SK-N-SH treated with all-trans-retinoic acid at 6 μM for 48 hours (cell line): ENCODE results near the gene EIF3B.
A peak's percentile ranks its signal among the peaks of the same experiment; 100 is the strongest.

Source experiments
- ATAC-seq: fragments of 200-7000 bp; cut with Tn5 transposase; 3 replicates; pipeline ENCODE4 v1.9.1; 2020; ENCODE audit warnings: mild to moderate bottlenecking, moderate library complexity
- ARNTL ChIP-seq: fragments of 450-650 bp; formaldehyde crosslinking; IDR thresholded peaks from 2 replicates; pipeline ENCODE4 v1.5.0; 2020; ENCODE audit warnings: low read depth, mild to moderate bottlenecking, moderate library complexity, borderline replicate concordance
- BACH2 ChIP-seq: fragments of 250-450 bp; sonication (Bioruptor Pico); IDR thresholded peaks from 2 replicates; pipeline ENCODE4 v1.9.0; 2021; ENCODE audit warnings: mild to moderate bottlenecking, borderline replicate concordance
- CREB5 ChIP-seq: fragments of 250-450 bp; sonication (Bioruptor Pico); IDR thresholded peaks from 2 replicates; pipeline ENCODE4 v1.5.1; 2020; ENCODE audit warnings: low read depth, mild to moderate bottlenecking, moderate library complexity
- ESRRG ChIP-seq: fragments of 250-450 bp; sonication (Bioruptor Pico); IDR thresholded peaks from 2 replicates; pipeline ENCODE4 v1.6.1; 2021; ENCODE audit warnings: mild to moderate bottlenecking
- GLIS3 ChIP-seq: fragments of 250-450 bp; sonication (Bioruptor Pico); IDR thresholded peaks from 2 replicates; pipeline ENCODE4 v1.5.0; 2020; ENCODE audit warnings: mild to moderate bottlenecking, moderate library complexity
- ISL1 ChIP-seq: fragments of 250-450 bp; sonication (Bioruptor Pico); IDR thresholded peaks from 2 replicates; pipeline ENCODE4 v2.1.2; 2022; ENCODE audit warnings: mild to moderate bottlenecking, moderate library complexity
- OSR1 ChIP-seq: fragments of 250-450 bp; sonication (Bioruptor Pico); IDR thresholded peaks from 2 replicates; pipeline ENCODE4 v1.8.0; 2022; ENCODE audit warnings: moderate library complexity, mild to moderate bottlenecking, inconsistent platforms
- PATZ1 ChIP-seq: fragments of 250-450 bp; sonication (Bioruptor Pico); IDR thresholded peaks from 2 replicates; pipeline ENCODE4 v1.8.0; 2020; ENCODE audit warnings: mild to moderate bottlenecking, moderate library complexity, borderline replicate concordance
- POU6F1 ChIP-seq: fragments of 250-450 bp; sonication (Bioruptor Pico); IDR thresholded peaks from 2 replicates; pipeline ENCODE4 v1.8.0; 2021; ENCODE audit warnings: low read depth, mild to moderate bottlenecking, moderate library complexity, borderline replicate concordance
- PPARA ChIP-seq: fragments of 250-450 bp; sonication (Bioruptor Pico); IDR thresholded peaks from 2 replicates; pipeline ENCODE4 v1.5.0; 2020; ENCODE audit warnings: mild to moderate bottlenecking, borderline replicate concordance
- RARB ChIP-seq: fragments of 250-450 bp; sonication (Bioruptor Pico); IDR thresholded peaks from 2 replicates; pipeline ENCODE4 v1.8.0; 2021; ENCODE audit warnings: mild to moderate bottlenecking, moderate library complexity
- SNAI2 ChIP-seq: fragments of 250-450 bp; sonication (Bioruptor Pico); IDR thresholded peaks from 2 replicates; pipeline ENCODE4 v1.5.0; 2020; ENCODE audit warnings: mild to moderate bottlenecking, moderate library complexity
- TCF4 ChIP-seq: fragments of 250-450 bp; sonication (Bioruptor Pico); IDR thresholded peaks from 2 replicates; pipeline ENCODE4 v1.8.0; 2021; ENCODE audit warnings: mild to moderate bottlenecking, moderate library complexity, borderline replicate concordance
- TOX ChIP-seq: fragments of 250-450 bp; sonication (Bioruptor Pico); IDR thresholded peaks from 2 replicates; pipeline ENCODE4 v1.8.0; 2021; ENCODE audit warnings: mild to moderate bottlenecking, moderate library complexity, borderline replicate concordance
- TSHZ2 ChIP-seq: fragments of 250-450 bp; sonication (Bioruptor Pico); IDR thresholded peaks from 2 replicates; pipeline ENCODE4 v1.5.0; 2020; ENCODE audit warnings: mild to moderate bottlenecking, moderate library complexity
- ZFP30 ChIP-seq: fragments of 450-650 bp; formaldehyde crosslinking; IDR thresholded peaks from 2 replicates; pipeline ENCODE4 v1.5.0; 2022; ENCODE audit warnings: mild to moderate bottlenecking, moderate library complexity
- ZNF70 ChIP-seq: fragments of 450-650 bp; formaldehyde crosslinking; IDR thresholded peaks from 2 replicates; pipeline ENCODE4 v1.5.0; 2020; ENCODE audit warnings: mild to moderate bottlenecking, moderate library complexity
- ZNF8 ChIP-seq: fragments of 450-650 bp; formaldehyde crosslinking; IDR thresholded peaks from 2 replicates; pipeline ENCODE4 v1.5.0; 2020; ENCODE audit warnings: mild to moderate bottlenecking, moderate library complexity
- TF ChIP-seq, protein P1 (sequence below): fragments of 250-450 bp; sonication (Bioruptor Pico); IDR thresholded peaks from 2 replicates; pipeline ENCODE4 v1.5.1; 2021; ENCODE audit warnings: mild to moderate bottlenecking, moderate library complexity

EIF3B gene

DNA sequence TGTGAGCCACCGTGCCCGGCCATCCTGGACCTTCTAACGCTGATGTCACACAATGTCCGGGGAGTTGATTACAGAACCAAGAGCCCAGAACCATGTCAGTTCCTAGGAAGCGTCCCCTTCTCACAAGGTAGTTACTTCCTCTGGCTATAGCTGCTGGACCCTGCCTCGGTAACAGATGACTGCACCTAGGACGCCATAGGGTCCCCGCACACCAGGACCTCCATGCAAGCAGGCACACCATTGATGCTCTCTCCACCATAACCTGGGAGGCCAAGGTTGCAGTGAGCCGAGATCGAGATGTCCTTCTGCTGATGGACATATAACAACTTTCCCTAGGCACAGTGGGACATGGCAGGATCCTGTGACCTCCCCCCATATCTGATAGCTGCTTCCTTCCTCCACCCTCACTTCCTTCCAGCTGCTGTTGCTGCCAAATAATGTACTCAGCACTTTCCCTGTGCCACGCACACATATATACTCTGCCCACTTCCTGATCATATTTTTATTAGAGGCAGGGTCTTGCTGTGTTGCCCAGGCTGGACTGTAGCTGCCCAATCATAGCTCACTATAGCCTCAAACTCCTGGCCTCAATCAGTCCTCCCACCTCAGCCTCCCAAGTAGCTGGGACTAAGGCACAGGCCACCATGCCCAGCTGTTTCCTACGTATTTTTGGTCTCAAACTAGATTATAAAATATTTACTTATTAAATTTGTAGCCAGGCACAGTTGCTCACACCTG, 36.9 kb upstream of the EIF3B start:
- TF ChIP-seq OSR1 (CRISPR knock-in tag) (no peak), TOX (no peak), TSHZ2 (CRISPR knock-in tag) (no peak), CREB5 (no peak), ISL1 (CRISPR knock-in tag) (no peak), ZNF70 (no peak), PATZ1 (CRISPR knock-in tag) (no peak), SNAI2 (CRISPR knock-in tag) (no peak), PPARA (CRISPR knock-in tag) (no peak), RARB (no peak), ESRRG (no peak), POU6F1 (CRISPR knock-in tag) (no peak), ZFP30 (CRISPR knock-in tag) (no peak), TCF4 (CRISPR knock-in tag) (no peak), ARNTL (CRISPR knock-in tag) (no peak), GLIS3 (no peak), ZNF8 (CRISPR knock-in tag) (no peak)
- TF ChIP-seq, protein P1, sequence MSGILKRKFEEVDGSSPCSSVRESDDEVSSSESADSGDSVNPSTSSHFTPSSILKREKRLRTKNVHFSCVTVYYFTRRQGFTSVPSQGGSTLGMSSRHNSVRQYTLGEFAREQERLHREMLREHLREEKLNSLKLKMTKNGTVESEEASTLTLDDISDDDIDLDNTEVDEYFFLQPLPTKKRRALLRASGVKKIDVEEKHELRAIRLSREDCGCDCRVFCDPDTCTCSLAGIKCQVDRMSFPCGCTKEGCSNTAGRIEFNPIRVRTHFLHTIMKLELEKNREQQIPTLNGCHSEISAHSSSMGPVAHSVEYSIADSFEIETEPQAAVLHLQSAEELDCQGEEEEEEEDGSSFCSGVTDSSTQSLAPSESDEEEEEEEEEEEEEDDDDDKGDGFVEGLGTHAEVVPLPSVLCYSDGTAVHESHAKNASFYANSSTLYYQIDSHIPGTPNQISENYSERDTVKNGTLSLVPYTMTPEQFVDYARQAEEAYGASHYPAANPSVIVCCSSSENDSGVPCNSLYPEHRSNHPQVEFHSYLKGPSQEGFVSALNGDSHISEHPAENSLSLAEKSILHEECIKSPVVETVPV (CRISPR knock-in tag), result no peak
- TF ChIP-seq, all 23 proteins: peak for 0

DNA sequence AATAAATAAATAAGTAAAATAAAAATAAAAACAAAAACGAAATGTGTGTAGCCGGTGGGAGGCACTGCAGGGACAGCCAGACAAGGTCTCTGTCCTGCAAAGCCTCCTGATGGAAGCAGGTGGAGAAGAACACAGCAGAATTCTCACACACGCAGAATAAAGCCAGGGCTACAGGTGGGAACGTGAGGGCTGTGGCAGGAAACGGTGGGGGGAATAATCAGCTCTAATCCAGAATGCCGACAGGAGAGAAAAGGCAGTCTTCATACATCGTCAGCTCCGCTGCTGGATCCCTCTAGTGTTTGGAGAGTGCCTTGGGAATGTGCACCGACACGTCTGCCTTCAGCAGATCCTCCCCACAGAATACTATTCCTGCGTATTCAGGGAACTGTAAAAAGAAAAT, 33.6 kb upstream of the EIF3B start:
- no peak for TF ChIP-seq BACH2 (CRISPR knock-in tag)
- TF ChIP-seq OSR1 (CRISPR knock-in tag), result no peak
- TF ChIP-seq ISL1 (CRISPR knock-in tag), result no peak
- TF ChIP-seq TSHZ2 (CRISPR knock-in tag), result no peak
- no peak for TF ChIP-seq POU6F1 (CRISPR knock-in tag)
- TF ChIP-seq, all 23 proteins: peak for 0
- ATAC-seq, result peak; percentile 24; the same call in 2 of the 3 replicates

More for the DNA sequence above, 36.9 kb upstream of the EIF3B start:
- no peak for ATAC-seq
